Activated CD8-positive, alpha-beta T cell treated with anti-CD3 and anti-CD28 coated beads for 36 hours (primary cell): ENCODE results near the gene EMD. TPM values are rescaled to one million over a fixed set of nuclear protein-coding genes. Genes with fewer than 3 reads are reported as not detected.
A peak's percentile ranks its signal among the peaks of the same experiment; 100 is the strongest.

Experiments used
- ATAC-seq: fragments of 200-7000 bp; cut with Tn5 transposase; one replicate; pipeline ENCODE4 v1.10.0; 2021; ENCODE audit warnings: mild to moderate bottlenecking, moderate library complexity
- CTCF ChIA-PET: fragments of 350-600 bp; sonication (Branson Sonifier 250); formaldehyde crosslinking; loops from one replicate; lab custom pipeline; 2021; ENCODE audit warnings: antibody characterized with exemption; lab: Charles Lee
- POLR2A ChIA-PET: fragments of 350-600 bp; sonication (Branson Sonifier 250); formaldehyde crosslinking; loops from one replicate; lab custom pipeline; 2021; ENCODE audit warnings: antibody characterized with exemption; lab: Charles Lee
- DNase-seq: peaks from one replicate; pipeline ENCODE4 v3.0.0-alpha.2; 2020
- H3K27ac Mint-ChIP-seq: one replicate; pipeline ENCODE4 v1.8.0; 2021; ENCODE audit warnings: mild to moderate bottlenecking, mixed read lengths
- H3K27me3 Mint-ChIP-seq: one replicate; pipeline ENCODE4 v1.8.0; 2021; ENCODE audit warnings: mixed read lengths
- H3K36me3 Mint-ChIP-seq: one replicate; pipeline ENCODE4 v1.8.0; 2021; ENCODE audit warnings: low read depth, mixed read lengths
- H3K4me1 Mint-ChIP-seq: one replicate; pipeline ENCODE4 v1.8.0; 2021; ENCODE audit warnings: low read depth, mixed read lengths
- H3K4me3 Mint-ChIP-seq: one replicate; pipeline ENCODE4 v1.8.0; 2021; ENCODE audit warnings: mild to moderate bottlenecking, moderate library complexity, mixed read lengths
- H3K9me3 Mint-ChIP-seq: one replicate; pipeline ENCODE4 v1.8.0; 2021; ENCODE audit warnings: mixed read lengths
- intact Hi-C: fragments of 100-400 bp; cut with micrococcal nuclease; formaldehyde crosslinking; loops from one replicate; pipeline ENCODE4 v1.10.0; 2022
- total RNA-seq, 2 experiments: library from RNA; stranded (reverse); gene quantifications; one replicate each; pipeline ENCODE4 v1.2.3, GENCODE V29; 2021
- TF ChIP-seq, protein P1 (sequence below): fragments of 200-600 bp; IDR thresholded peaks from one replicate; pipeline ENCODE4 v1.8.0; 2022; ENCODE audit warnings: antibody characterized with exemption, mild to moderate bottlenecking

Gene EMD
- total RNA-seq, 2 experiments from 2014 or later: 92.4 to 96.6 TPM

DNA sequence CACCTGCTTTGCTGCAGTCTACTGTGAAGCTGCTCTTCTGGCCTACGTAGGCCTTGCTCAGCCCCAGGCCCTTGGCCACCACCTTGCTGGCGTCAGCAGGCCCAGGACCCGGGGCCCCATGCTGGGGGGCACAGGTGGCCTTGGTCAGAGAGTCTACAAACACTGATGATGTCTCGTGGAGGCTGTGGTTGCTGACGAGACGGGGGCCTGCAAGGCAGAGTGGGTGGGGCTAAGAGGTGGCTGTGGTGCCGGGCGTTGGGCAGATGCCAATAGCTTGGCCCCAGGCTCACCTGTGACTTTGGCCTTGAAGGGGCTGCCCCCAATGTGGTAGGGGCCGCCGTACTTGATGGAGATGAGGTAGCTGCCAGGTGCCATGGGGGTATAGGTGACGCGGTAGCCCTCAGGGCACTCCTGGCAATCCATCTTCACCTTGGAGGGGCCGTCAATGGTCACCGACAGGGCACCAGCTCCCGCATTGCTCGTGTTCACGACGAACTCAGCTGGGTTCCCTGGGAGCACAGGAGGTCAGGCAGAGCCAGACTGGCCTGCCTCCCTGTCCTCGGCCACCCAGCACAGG, 29.6 kb upstream of the EMD start:
- TF ChIP-seq, protein P1, sequence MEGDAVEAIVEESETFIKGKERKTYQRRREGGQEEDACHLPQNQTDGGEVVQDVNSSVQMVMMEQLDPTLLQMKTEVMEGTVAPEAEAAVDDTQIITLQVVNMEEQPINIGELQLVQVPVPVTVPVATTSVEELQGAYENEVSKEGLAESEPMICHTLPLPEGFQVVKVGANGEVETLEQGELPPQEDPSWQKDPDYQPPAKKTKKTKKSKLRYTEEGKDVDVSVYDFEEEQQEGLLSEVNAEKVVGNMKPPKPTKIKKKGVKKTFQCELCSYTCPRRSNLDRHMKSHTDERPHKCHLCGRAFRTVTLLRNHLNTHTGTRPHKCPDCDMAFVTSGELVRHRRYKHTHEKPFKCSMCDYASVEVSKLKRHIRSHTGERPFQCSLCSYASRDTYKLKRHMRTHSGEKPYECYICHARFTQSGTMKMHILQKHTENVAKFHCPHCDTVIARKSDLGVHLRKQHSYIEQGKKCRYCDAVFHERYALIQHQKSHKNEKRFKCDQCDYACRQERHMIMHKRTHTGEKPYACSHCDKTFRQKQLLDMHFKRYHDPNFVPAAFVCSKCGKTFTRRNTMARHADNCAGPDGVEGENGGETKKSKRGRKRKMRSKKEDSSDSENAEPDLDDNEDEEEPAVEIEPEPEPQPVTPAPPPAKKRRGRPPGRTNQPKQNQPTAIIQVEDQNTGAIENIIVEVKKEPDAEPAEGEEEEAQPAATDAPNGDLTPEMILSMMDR: no peak
- Mint-ChIP-seq H3K4me1 (peaks cover 46% of the 10 kb centered on the region), H3K9me3 (no peaks in the 10 kb centered on the region), H3K36me3 (peaks cover 20% of the 10 kb centered on the region), H3K27ac (peak overlapping the region; percentile 55), H3K27me3 (no peaks in the 10 kb centered on the region), H3K4me3 (no peak overlapping the region)
- intact Hi-C loops: no loop called here
- ChIA-PET POLR2A (interaction anchor here (0.8 to 3.9 kb wide), 5 partner anchors 9 to 50 kb away, joined by 3 to 21 read pairs (median 3); partner anchors contain the start of gene RPL10), CTCF (no interaction called here)
- ATAC-seq (no peak), DNase-seq (peak; percentile 29)

DNA sequence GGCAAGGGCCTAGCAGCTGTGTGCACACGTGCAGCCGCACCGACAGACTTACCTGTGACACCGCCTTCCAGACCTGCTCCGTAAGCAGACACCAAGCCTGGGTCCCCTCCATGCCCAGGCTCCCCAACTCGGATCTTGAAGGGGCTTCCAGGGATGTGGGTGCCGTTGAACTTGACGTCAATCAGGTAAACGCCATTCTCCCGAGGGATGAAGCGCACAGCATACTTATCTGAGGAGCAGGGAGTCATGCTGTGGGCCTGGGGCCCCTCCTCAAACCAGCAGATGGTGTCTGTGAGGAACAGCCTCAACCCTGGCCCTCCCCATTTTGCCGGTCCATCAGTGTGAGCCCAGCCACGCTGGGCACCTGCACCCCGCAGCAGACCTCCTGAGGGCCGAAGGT, 29.1 kb upstream of the EMD start:
- TF ChIP-seq, protein P1: no peak
- peaks cover 23% of the 10 kb centered on the region for H3K36me3 Mint-ChIP-seq
- DNase-seq: no peak
- no peaks in the 10 kb centered on the region for H3K9me3 Mint-ChIP-seq
- no peaks in the 10 kb centered on the region for H3K27me3 Mint-ChIP-seq
- POLR2A ChIA-PET: interaction anchor here (0.9 to 3.9 kb wide), 6 partner anchors 9 to 49 kb away, joined by 3 to 21 read pairs (median 4); partner anchors contain the start of gene RPL10
- intact Hi-C loops: no loop called here
- H3K4me1 Mint-ChIP-seq: peaks cover 46% of the 10 kb centered on the region
- no peak overlapping the region for H3K4me3 Mint-ChIP-seq
- ATAC-seq: no peak
- CTCF ChIA-PET: no interaction called here
- H3K27ac Mint-ChIP-seq: peak overlapping the region; percentile 30

DNA sequence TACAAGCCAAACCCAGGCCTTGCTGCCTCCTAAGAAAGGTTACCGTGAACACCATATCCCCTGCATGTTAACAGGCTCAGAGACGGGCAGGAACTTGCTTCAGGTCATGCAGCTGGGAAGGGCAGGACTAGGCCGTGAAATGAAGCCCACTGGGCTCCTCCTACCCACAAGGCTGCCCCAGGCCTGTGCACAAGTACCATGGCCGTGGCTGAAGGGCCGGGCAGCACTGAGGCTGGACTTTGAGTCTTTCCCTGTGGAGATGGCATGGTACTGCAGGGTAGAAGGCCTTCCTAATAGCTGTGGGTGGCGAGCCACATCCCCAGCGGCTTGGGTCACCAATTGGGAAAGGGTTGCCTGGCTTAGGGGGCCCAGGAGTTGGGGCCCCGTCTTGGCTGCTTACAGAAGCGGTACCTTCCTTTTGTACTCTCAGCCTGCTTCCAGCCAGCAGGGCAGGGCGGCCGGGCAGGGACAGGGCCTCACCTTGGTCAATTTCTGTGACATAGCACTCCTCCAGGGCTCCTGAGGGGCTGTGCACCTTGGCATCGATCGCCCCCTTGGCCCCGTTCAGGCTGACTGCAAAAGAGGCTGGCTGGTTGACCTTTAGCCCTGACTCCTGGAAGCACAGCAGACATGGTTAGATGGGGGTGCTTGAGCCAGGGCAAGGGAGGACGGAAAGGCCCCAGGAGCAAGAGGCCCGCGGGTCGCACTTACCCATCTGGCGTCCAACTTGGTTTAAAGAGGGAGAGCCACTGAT, 28.5 kb upstream of the EMD start:
- ATAC-seq: no peak
- DNase-seq: no peak
- peaks cover 46% of the 10 kb centered on the region for H3K4me1 Mint-ChIP-seq
- H3K27ac Mint-ChIP-seq: peak overlapping the region; percentile 52
- H3K9me3 Mint-ChIP-seq: no peaks in the 10 kb centered on the region
- no peak overlapping the region for H3K4me3 Mint-ChIP-seq
- CTCF ChIA-PET: no interaction called here
- POLR2A ChIA-PET: interaction anchor here (0.9 to 3.9 kb wide), 4 partner anchors 8 to 49 kb away, joined by 3 to 21 read pairs (median 4); partner anchors contain the start of gene RPL10
- no peaks in the 10 kb centered on the region for H3K27me3 Mint-ChIP-seq
- H3K36me3 Mint-ChIP-seq: peaks cover 23% of the 10 kb centered on the region
- TF ChIP-seq, protein P1: no peak
- intact Hi-C loops: no loop called here

DNA sequence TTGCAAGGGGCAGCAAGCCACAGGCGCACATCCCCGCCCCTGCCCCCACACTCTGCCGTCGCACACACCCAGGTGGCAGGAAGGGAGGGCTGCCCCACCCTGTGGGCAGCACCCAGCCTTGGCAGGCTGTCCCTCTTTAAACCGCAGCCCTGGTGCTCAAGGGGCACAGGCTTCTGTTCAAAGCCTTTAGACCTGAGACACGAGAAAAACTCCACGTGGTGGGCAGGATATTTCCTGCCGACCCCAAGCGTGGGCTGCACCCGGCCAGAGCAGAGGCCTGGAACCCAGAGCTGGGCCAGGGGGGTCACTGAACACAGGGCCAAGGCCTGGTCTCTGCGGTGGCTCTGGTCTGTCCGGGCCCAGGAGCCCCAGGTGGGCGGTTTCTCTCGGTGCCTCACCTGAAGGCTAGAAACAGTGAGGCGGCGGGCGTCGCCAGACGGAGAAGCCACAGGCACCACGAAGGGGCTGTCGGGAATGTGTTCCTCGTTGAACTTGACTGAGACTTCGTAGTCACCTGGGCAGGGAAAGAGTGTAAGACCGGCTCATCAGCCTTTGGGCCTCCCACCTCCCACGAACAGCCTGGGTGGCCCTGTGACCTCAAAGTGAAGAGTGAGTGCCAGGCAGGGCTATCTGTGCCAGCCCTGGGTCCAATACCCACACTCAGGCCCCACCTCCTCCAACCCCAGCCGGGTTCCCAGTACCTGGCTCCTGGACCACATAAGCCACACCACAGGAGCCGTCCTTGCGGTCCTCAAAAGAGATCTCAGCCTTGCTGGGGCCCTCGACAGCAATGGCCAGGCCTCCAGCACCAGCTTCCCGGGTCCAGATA, 27.7 kb upstream of the EMD start:
- TF ChIP-seq, protein P1: no peak
- peaks cover 46% of the 10 kb centered on the region for H3K4me1 Mint-ChIP-seq
- CTCF ChIA-PET: no interaction called here
- DNase-seq: peak; percentile 24
- H3K36me3 Mint-ChIP-seq: peaks cover 28% of the 10 kb centered on the region
- POLR2A ChIA-PET: interaction anchor here (1.2 to 1.9 kb wide), 2 partner anchors 14 to 29 kb away, joined by 3 to 4 read pairs; no protein-coding TSS in a partner anchor
- H3K27me3 Mint-ChIP-seq: no peaks in the 10 kb centered on the region
- ATAC-seq: no peak
- H3K9me3 Mint-ChIP-seq: no peaks in the 10 kb centered on the region
- intact Hi-C loops: no loop called here
- peak overlapping the region; percentile 79 for H3K27ac Mint-ChIP-seq
- H3K4me3 Mint-ChIP-seq: no peak overlapping the region
